Immature natural killer cell (primary cell): Measurements from ENCODE around the gene IRX3. TPM values are rescaled to one million over a fixed set of nuclear protein-coding genes. Genes with fewer than 3 reads are reported as not detected.
A peak's percentile ranks its signal among the peaks of the same experiment; 100 is the strongest.

Experiments
- DNase-seq, 3 donors: peaks; one replicate each; pipeline ENCODE4 v3.0.0; 2022; ENCODE audit warnings: mixed read lengths in 1 of 3
- H3K27ac Mint-ChIP-seq, 6 donors: one replicate each; pipeline ENCODE4 v1.8.0; 2020; ENCODE audit warnings: mixed read lengths in 6 of 6, mild to moderate bottlenecking in 5 of 6, inconsistent platforms in 4 of 6, moderate library complexity in 3 of 6
- H3K27me3 Mint-ChIP-seq, 3 donors: one replicate each; pipeline ENCODE4 v1.8.0; 2020 to 2021; ENCODE audit warnings: low read depth in 3 of 3, mild to moderate bottlenecking in 3 of 3, mixed read lengths in 3 of 3, moderate library complexity in 3 of 3, inconsistent platforms in 1 of 3
- H3K36me3 Mint-ChIP-seq, 3 donors: one replicate each; pipeline ENCODE4 v1.8.0; 2020; ENCODE audit warnings: mixed read lengths in 3 of 3, inconsistent platforms in 2 of 3, mild to moderate bottlenecking in 2 of 3
- H3K4me1 Mint-ChIP-seq, 2 donors: one replicate each; pipeline ENCODE4 v1.8.0; 2020; ENCODE audit warnings: inconsistent platforms in 2 of 2, mild to moderate bottlenecking in 2 of 2, mixed read lengths in 2 of 2, moderate library complexity in 1 of 2
- H3K4me3 Mint-ChIP-seq, 5 donors: one replicate each; pipeline ENCODE4 v1.8.0; 2020; ENCODE audit warnings: mild to moderate bottlenecking in 5 of 5, mixed read lengths in 5 of 5, inconsistent platforms in 3 of 5, moderate library complexity in 3 of 5
- H3K9me3 Mint-ChIP-seq, 6 donors: one replicate each; pipeline ENCODE4 v1.8.0; 2020; ENCODE audit warnings: mild to moderate bottlenecking in 6 of 6, mixed read lengths in 6 of 6, inconsistent platforms in 4 of 6, moderate library complexity in 3 of 6
- polyA plus RNA-seq, 3 donors: library from polyadenylated mRNA; unstranded; fragments of 300-500 nt; fragmentation: Illumina TruSeq; gene quantifications; one replicate each; pipeline ENCODE4 v1.2.3, GENCODE V29; 2021

The IRX3 gene
- not detected for polyA plus RNA-seq

DNA sequence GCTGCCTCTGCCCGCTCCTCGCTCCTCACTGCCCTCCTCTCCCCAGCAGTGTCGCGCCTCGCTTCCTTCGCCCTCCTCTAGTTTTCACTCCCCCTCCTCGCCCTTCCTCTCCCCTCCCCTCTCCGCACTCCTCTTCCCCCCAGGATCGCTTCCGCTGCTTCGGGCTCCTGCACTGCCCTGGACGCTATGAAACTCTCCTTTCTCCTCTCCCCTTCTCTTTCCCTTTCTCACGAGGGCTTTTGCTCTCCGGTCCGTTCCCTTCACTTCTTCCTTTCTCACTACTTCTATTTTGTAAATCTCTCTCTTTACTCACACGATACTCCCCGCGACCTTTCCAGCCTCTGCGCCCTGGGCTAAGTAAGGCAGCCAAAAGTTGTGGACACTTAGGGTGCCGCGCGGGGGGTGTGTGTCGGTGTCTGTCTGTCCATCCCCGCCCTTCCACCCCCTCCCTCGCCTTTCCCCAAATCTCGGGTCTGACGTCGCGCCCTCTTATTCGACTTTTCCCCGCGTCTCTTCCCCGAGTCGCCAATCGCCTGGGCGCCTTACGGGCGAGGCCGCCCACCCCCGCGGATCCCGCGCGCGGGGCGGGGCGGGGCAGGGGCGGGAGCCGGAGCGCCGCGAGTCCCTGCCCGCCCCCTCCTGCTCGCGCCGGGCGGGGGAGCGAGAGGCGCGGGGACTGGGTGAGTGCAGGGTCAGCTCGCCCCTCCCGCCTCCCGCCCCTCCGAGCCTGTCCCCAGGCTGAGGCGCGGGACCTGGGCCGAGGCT, at the start of gene IRX3:
Gene IRX3 (minus strand): TSS at position 422 of the 765 bp plus-strand sequence. CDS start 737 bp downstream, outside the sequence.
- Mint-ChIP-seq H3K36me3 (peaks cover 0 to 4% (median 0%) of the 10 kb centered on the region in 3 donors), H3K4me1 (peaks cover 13% of the 10 kb centered on the region in 2 donors), H3K4me3 (peak within 1 kb of the TSS; percentile 40 to 70 (median 66)), H3K9me3 (no peaks in the 10 kb centered on the region), H3K27me3 (peaks cover 14 to 32% (median 30%) of the 10 kb centered on the region in 3 donors), H3K27ac (no peak within 1 kb of the TSS)
- no peak for DNase-seq

- no peak overlapping the region for H3K27ac Mint-ChIP-seq
- no peak overlapping the region for H3K4me3 Mint-ChIP-seq
- DNase-seq: no peak
- H3K4me1 Mint-ChIP-seq: no peaks in the 10 kb centered on the region
- peaks cover 0 to 2% (median 0%) of the 10 kb centered on the region in 6 donors for H3K9me3 Mint-ChIP-seq
- H3K27me3 Mint-ChIP-seq: peaks cover 1 to 3% (median 2%) of the 10 kb centered on the region in 3 donors
- H3K36me3 Mint-ChIP-seq: no peaks in the 10 kb centered on the region
Observed at GRCh38 chr16:54335230-54335629, 48.6 kb upstream of the IRX3 start.

DNA sequence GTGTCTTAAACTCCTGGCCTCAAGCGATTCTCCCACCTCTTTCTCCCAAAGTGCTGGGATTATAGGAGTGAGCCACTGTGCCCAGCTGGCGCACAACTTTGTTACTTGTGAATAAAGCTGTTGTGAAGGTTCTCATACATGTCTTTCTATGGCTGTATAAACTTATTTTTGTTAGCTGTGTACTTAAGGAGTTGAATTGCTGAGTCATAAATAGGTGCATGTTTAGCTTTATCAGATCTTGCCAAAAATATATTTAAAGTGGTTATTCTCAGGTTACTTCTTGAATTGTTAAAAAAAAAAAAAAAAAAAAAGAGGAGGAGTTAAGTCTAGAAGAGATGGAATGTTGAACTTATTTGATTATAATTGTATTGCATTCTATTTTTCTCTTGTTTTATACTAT, 47.6 kb upstream of the IRX3 start:
- DNase-seq: no peak
- H3K9me3 Mint-ChIP-seq: peaks cover 0 to 1% (median 0%) of the 10 kb centered on the region in 6 donors
- H3K4me1 Mint-ChIP-seq: no peaks in the 10 kb centered on the region
- no peak overlapping the region for H3K27ac Mint-ChIP-seq
- peaks cover 2 to 3% (median 2%) of the 10 kb centered on the region in 3 donors for H3K27me3 Mint-ChIP-seq
- no peak overlapping the region for H3K4me3 Mint-ChIP-seq
- no peaks in the 10 kb centered on the region for H3K36me3 Mint-ChIP-seq

GRCh38 chr16:54331241-54332002, 44.8 kb upstream of the IRX3 start:
- no peak for DNase-seq
- Mint-ChIP-seq H3K4me1 (no peaks in the 10 kb centered on the region), H3K36me3 (no peaks in the 10 kb centered on the region), H3K4me3 (no peak overlapping the region), H3K27ac (no peak overlapping the region), H3K9me3 (no peaks in the 10 kb centered on the region), H3K27me3 (peaks cover 2 to 8% (median 3%) of the 10 kb centered on the region in 3 donors)

- no peaks in the 10 kb centered on the region for H3K36me3 Mint-ChIP-seq
- no peak overlapping the region for H3K4me3 Mint-ChIP-seq
- no peak for DNase-seq
- peaks cover 0 to 2% (median 0%) of the 10 kb centered on the region in 6 donors for H3K9me3 Mint-ChIP-seq
- no peaks in the 10 kb centered on the region for H3K4me1 Mint-ChIP-seq
- peaks cover 0 to 13% (median 3%) of the 10 kb centered on the region in 3 donors for H3K27me3 Mint-ChIP-seq
- H3K27ac Mint-ChIP-seq: no peak overlapping the region
Observed at GRCh38 chr16:54327609-54328008, 41.0 kb upstream of the IRX3 start.

DNA sequence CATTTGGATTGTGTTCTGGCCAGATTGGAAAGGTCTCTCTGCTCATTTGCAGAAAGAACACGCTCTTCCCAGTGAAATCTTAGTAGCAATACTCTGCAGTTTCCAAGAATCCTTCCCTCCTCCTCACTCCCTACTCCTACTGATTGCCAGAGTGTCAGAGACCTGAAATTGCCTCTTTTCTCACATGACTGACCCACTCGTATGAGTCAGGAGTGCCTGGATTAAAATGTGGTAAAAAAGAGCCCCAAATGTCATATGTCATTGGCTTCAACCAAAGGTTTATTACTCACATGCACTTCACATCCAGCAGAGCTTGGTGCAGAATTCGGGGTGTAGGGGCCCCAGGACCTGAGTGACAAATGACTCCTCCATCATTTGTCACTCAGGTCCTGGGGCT, 39.7 kb upstream of the IRX3 start:
- Mint-ChIP-seq H3K27me3 (peaks cover 0 to 13% (median 1%) of the 10 kb centered on the region in 3 donors), H3K9me3 (peaks cover 0 to 2% (median 0%) of the 10 kb centered on the region in 6 donors)

DNA sequence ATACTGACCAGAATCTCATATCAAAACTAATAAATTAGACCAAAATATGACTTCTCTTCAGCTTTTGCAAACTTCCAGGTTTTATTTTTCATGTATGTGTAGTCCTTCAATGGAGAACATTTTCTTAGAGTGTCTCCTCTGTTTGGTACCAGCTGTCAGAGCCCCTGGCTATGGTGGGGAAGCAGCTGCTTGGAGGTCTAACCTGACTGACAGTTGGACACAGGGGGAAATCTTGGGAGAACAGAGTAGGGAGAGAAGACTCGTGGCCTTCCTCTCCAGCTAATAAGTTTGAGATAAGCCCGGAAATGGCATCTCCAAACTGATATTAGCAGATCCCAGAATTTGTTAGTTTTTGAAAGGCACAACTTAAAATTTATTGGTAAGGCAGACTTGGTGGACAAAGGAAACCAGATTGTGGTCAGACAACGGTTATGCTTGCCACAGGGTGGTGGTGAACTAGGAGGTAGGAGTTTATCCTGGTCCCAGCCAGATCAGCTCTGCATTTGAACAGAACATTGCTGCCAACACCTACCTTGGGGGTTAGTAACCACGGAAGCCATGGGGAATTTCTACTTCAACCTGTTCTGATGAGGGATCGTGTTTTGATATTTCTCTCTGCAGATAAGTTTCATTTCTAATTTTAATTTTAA, 39.2 kb upstream of the IRX3 start:
- no peak overlapping the region for H3K27ac Mint-ChIP-seq
- no peaks in the 10 kb centered on the region for H3K36me3 Mint-ChIP-seq
- no peak for DNase-seq
- no peak overlapping the region for H3K4me3 Mint-ChIP-seq
- peaks cover 0 to 13% (median 1%) of the 10 kb centered on the region in 3 donors for H3K27me3 Mint-ChIP-seq
- H3K9me3 Mint-ChIP-seq: peaks cover 0 to 3% (median 0%) of the 10 kb centered on the region in 6 donors
- H3K4me1 Mint-ChIP-seq: no peaks in the 10 kb centered on the region

More for the DNA sequence above, 39.7 kb upstream of the IRX3 start:
- no peak overlapping the region for H3K4me3 Mint-ChIP-seq
- H3K4me1 Mint-ChIP-seq: no peaks in the 10 kb centered on the region
- H3K36me3 Mint-ChIP-seq: no peaks in the 10 kb centered on the region
- no peak overlapping the region for H3K27ac Mint-ChIP-seq
- DNase-seq: no peak

DNA sequence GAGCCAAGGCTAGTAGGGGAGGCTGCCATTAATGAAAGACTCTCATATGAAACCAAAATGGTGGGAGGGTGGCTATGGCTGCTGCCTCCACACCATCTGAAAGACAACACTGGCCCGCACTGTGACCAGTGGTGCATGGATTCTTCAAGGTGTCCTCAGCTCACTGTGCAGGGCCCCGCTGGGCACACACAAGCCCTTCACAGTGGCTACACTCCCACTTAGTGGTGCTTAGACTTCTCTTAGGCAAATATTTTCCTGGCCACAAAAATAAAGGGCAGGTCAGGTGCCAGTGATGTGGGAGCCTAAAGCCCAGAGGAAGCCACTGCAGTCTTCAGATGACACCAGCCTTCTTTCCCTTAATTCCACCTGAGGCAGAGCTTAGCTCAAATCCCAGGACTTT, 38.1 kb upstream of the IRX3 start:
- Mint-ChIP-seq H3K4me3 (no peak overlapping the region), H3K27ac (no peak overlapping the region), H3K9me3 (peaks cover 0 to 3% (median 0%) of the 10 kb centered on the region in 6 donors), H3K27me3 (peaks cover 0 to 11% (median 2%) of the 10 kb centered on the region in 3 donors), H3K36me3 (no peaks in the 10 kb centered on the region), H3K4me1 (no peaks in the 10 kb centered on the region)
- no peak for DNase-seq

DNA sequence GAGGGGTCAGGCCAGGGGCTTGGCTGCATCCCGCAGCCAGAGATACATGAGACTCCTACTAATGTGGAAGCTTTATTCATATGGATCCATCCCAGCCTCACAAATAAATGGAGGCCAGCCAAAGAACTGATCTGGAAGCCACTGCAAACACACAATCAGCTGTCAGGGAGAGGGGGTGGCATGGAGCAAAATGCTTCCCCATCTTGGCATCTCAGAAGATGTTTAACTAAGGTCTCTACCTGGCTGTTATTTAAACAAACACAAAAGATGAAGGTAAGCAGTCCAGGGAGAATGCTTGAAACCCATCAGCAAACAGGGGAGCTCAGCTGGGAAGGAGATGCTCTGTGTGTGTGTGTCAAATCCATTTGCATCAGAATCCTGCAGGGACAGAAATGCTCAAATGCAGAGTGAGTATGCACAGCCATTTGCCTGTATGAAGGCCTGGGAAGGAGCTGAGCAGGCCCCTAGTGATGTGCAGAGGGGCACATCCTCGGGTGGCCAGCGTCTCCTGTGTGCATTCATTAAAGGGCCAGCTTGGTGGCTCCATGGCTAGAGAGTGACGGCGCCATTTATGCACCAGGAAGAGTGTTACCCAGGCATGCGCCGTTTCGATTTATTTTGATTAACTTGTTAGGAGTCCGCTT, 34.2 kb upstream of the IRX3 start:
- Mint-ChIP-seq H3K27me3 (peaks cover 0 to 14% (median 3%) of the 10 kb centered on the region in 3 donors), H3K4me3 (no peak overlapping the region), H3K27ac (no peak overlapping the region), H3K4me1 (no peaks in the 10 kb centered on the region), H3K36me3 (no peaks in the 10 kb centered on the region), H3K9me3 (peaks cover 0 to 3% (median 0%) of the 10 kb centered on the region in 6 donors)
- DNase-seq: no peak

DNA sequence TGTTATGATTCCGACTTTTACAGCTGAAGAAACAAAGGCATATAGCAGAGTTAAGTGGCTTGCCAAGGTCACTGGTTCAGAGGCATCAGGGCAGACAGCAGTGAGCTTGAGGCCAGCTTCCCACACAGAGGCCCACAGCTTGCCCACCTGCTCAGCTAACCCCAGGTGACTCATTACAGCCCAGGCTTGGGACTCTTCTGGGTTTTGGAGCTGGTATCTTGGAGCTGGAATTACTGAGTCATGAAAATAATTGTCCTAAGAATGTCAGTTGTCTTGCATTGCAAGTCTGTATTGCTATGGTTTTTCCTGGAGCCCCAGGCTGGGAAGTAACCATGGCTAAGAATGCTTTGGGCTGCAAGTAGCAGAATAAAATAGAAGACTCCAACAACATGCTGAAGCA, 32.4 kb upstream of the IRX3 start:
- Mint-ChIP-seq H3K4me1 (no peaks in the 10 kb centered on the region), H3K36me3 (no peaks in the 10 kb centered on the region), H3K27me3 (peaks cover 0 to 11% (median 5%) of the 10 kb centered on the region in 3 donors), H3K27ac (no peak overlapping the region), H3K4me3 (no peak overlapping the region), H3K9me3 (peaks cover 0 to 1% (median 0%) of the 10 kb centered on the region in 6 donors)
- DNase-seq: no peak

DNA sequence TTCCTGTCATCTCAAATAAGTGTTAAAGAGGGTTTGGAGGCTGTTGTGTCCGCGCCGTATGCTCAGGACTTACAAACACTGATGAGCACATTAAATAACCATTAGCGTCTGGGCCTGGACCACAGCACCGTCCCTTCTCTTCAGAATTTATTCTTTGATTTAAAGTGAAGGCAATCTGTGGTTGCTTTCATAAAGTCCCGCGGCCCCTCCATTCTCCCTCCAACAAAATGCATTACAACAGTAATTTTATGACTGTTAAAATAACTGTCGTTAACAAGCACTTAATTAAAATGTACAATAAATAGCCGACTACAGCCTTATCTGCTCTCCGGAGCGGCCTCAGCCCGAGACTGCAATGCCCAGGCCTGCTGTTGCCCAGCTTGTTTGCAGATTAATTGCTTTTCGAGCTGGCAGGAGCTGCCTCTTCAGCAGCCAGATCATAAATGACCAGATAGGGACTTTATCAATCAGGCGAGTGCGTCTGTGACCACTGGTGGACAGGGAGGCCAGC, 30.6 kb upstream of the IRX3 start:
- Mint-ChIP-seq H3K4me3 (no peak overlapping the region), H3K36me3 (no peaks in the 10 kb centered on the region), H3K27ac (no peak overlapping the region), H3K9me3 (peaks cover 0 to 1% (median 0%) of the 10 kb centered on the region in 6 donors), H3K27me3 (peaks cover 0 to 9% (median 8%) of the 10 kb centered on the region in 3 donors), H3K4me1 (no peaks in the 10 kb centered on the region)
- no peak for DNase-seq

- DNase-seq: no peak
- Mint-ChIP-seq H3K27me3 (peaks cover 0 to 9% (median 7%) of the 10 kb centered on the region in 3 donors), H3K4me1 (no peaks in the 10 kb centered on the region), H3K4me3 (no peak overlapping the region), H3K27ac (no peak overlapping the region), H3K36me3 (no peaks in the 10 kb centered on the region), H3K9me3 (peaks cover 0 to 1% (median 0%) of the 10 kb centered on the region in 6 donors)
Observed at GRCh38 chr16:54316095-54316889, 29.7 kb upstream of the IRX3 start.
